Measurements from ENCODE around the gene WDFY4. TPM values are rescaled to one million over a fixed set of nuclear protein-coding genes. Genes with fewer than 3 reads are reported as not detected.

Gene WDFY4
- total RNA-seq, 1 experiment from 2014 or later, result 0.22 TPM

DNA sequence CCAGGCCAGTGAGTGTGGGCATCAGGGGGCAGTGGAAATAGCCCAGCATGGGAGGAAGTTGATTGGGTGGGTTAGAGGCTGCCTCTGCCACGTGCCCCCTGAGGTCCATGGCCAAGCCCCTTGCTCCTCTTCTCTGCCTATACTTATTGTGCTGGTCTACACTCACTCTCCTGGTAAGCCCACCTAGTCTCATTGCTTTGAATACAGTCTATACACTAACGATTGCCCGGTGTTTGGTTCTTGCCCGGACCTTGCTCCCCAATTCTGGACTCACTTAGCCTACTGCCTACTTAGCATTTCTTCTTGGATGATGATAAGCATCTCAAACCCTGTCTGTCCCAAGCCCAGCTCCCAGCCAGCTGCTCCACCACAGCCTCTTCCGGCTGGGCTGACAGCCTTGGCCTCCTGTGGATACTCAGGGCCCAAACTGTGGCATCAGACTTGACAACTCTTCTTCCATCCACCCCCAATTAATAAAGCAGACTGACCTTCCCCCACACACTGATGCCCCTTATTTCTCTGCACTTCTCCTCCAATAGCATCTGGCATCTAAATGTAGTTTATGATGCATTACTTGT lies 244.8 kb downstream of the WDFY4 start:
- Histone ChIP-seq H3K4me2 (ENCODE audit: low read length) (no peak overlapping the region), H3K27me3 (ENCODE audit: insufficient read depth, low read length) (peaks cover 30% of the 10 kb centered on the region), H3K27ac (ENCODE audit: low read depth, low read length) (no peak overlapping the region), H4K20me1 (ENCODE audit: insufficient read depth) (no peaks in the 10 kb centered on the region), H3K79me2 (ENCODE audit: insufficient read depth, low read length) (no peaks in the 10 kb centered on the region), H2AFZ (ENCODE audit: low read depth, low read length, poor library complexity, severe bottlenecking) (no peak overlapping the region), H3K9me3 (ENCODE audit: control insufficient read depth in 1 of 2, insufficient read depth in 1 of 2, low read depth in 1 of 2, low read length in 2 of 2) (no peaks in the 10 kb centered on the region), H3K9ac (ENCODE audit: low read length) (no peak overlapping the region), H3K9me2 (ENCODE audit: insufficient read depth) (no peaks in the 10 kb centered on the region), H3K4me3 (replicated peaks in 1 of 2; ENCODE audit: low read depth in 1 of 2, low read length in 2 of 2) (no peak overlapping the region), H3K4me1 (ENCODE audit: control insufficient read depth in 1 of 2, insufficient read depth in 2 of 2, low read length in 2 of 2) (no peaks in the 10 kb centered on the region), H3K36me3 (ENCODE audit: control insufficient read depth in 1 of 2, insufficient read depth in 2 of 2, low read length in 2 of 2) (no peaks in the 10 kb centered on the region)
- ATAC-seq (no peak), DNase-seq (ENCODE audit: low read depth, low spot score) (no peak)
- POLR2A ChIA-PET, result no interaction called here
- RAD21 ChIA-PET (ENCODE audit: low non-redundant PET in 1 of 2, low total read pairs in 2 of 2, uncharacterized antibody in 2 of 2, unreplicated experiment in 2 of 2), result no interaction called here
- CTCF ChIA-PET, result no interaction called here
- no peak for TF ChIP-seq FOSL1 (IDR thresholded peaks at IDR 0.05; ENCODE audit: low read depth)
- no peak for TF ChIP-seq TCF7L2 (IDR thresholded peaks at IDR 0.05; ENCODE audit: borderline replicate concordance, extremely low read depth, insufficient read depth, insufficient read length)
- no peak for TF ChIP-seq ATF3 (IDR thresholded peaks at IDR 0.05)
- TF ChIP-seq POLR2A (IDR thresholded peaks at IDR 0.05; ENCODE audit: borderline replicate concordance, extremely low read depth, insufficient read depth, insufficient read length), result no peak
- TF ChIP-seq EGR1 (IDR thresholded peaks at IDR 0.05; ENCODE audit: low read depth), result no peak
- TF ChIP-seq CEBPB (IDR thresholded peaks at IDR 0.05; ENCODE audit: low read depth), result no peak
- TF ChIP-seq, protein P1, sequence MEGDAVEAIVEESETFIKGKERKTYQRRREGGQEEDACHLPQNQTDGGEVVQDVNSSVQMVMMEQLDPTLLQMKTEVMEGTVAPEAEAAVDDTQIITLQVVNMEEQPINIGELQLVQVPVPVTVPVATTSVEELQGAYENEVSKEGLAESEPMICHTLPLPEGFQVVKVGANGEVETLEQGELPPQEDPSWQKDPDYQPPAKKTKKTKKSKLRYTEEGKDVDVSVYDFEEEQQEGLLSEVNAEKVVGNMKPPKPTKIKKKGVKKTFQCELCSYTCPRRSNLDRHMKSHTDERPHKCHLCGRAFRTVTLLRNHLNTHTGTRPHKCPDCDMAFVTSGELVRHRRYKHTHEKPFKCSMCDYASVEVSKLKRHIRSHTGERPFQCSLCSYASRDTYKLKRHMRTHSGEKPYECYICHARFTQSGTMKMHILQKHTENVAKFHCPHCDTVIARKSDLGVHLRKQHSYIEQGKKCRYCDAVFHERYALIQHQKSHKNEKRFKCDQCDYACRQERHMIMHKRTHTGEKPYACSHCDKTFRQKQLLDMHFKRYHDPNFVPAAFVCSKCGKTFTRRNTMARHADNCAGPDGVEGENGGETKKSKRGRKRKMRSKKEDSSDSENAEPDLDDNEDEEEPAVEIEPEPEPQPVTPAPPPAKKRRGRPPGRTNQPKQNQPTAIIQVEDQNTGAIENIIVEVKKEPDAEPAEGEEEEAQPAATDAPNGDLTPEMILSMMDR (IDR thresholded peaks at IDR 0.05 in 2 of 3, conservative IDR thresholded peaks at IDR 0.05 in 1 of 3; ENCODE audit: borderline replicate concordance in 1 of 3, insufficient read depth in 1 of 3, low read depth in 2 of 3, low read length in 2 of 3), result no peak
- TF ChIP-seq EZH2 (IDR thresholded peaks at IDR 0.05), result no peak
- no peak for TF ChIP-seq YY1 (IDR thresholded peaks at IDR 0.05; ENCODE audit: extremely low read depth, insufficient replicate concordance, low read depth, low read length)
- TF ChIP-seq ELF1 (IDR thresholded peaks at IDR 0.05; ENCODE audit: borderline replicate concordance, low read depth), result no peak
- TF ChIP-seq, protein P2, sequence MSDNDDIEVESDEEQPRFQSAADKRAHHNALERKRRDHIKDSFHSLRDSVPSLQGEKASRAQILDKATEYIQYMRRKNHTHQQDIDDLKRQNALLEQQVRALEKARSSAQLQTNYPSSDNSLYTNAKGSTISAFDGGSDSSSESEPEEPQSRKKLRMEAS (IDR thresholded peaks at IDR 0.05), result no peak
- intact Hi-C loops (cut with micrococcal nuclease), result no loop called here
- no TSS peak for BruUV-seq (replicated peaks)
